CD14-positive monocyte (primary cell): ENCODE data around the gene THOC5. TPM values are rescaled to one million over a fixed set of nuclear protein-coding genes. Genes with fewer than 3 reads are reported as not detected.

Experiments used
- DNase-seq, 3 donors: peaks; one replicate each; pipeline ENCODE4 v3.0.0-alpha.2; 2011 to 2022
- H2AFZ ChIP-seq: 2 replicates; pipeline ENCODE4 v1.6.0; 2012; ENCODE audit warnings: mild to moderate bottlenecking, low read depth, low read length, inconsistent platforms; ENCODE audit not compliant: insufficient read depth, poor library complexity, severe bottlenecking
- H3K27ac ChIP-seq, 2 donors: 1 replicate in 1 of 2; 2 replicates in 1 of 2; pipeline ENCODE4 v1.5.1; 2012 to 2013; ENCODE audit warnings: low read length in 2 of 2, control low read depth in 1 of 2, inconsistent platforms in 1 of 2, low read depth in 1 of 2, mild to moderate bottlenecking in 1 of 2
- H3K27me3 ChIP-seq, 2 donors: one replicate each; pipeline versions ENCODE4 v1.6.0 to v1.6.1; 2011 to 2013; ENCODE audit warnings: low read length in 2 of 2; ENCODE audit not compliant: control insufficient read depth in 2 of 2, insufficient read depth in 2 of 2
- H3K36me3 ChIP-seq, 2 donors: replicated peaks in 1 of 2; 1 replicate in 1 of 2; 2 replicates in 1 of 2; pipeline versions ENCODE4 v1.5.1 to v1.6.1; 2012 to 2013; ENCODE audit warnings: low read length in 2 of 2, control low read depth in 1 of 2, inconsistent platforms in 1 of 2, mild to moderate bottlenecking in 1 of 2; ENCODE audit not compliant: insufficient read depth in 2 of 2, control insufficient read depth in 1 of 2
- H3K4me1 ChIP-seq, 2 donors: 1 replicate in 1 of 2; 2 replicates in 1 of 2; pipeline versions ENCODE4 v1.5.1 to v1.6.1; 2012 to 2013; ENCODE audit warnings: low read length in 2 of 2, control low read depth in 1 of 2, inconsistent platforms in 1 of 2, mild to moderate bottlenecking in 1 of 2, moderate library complexity in 1 of 2; ENCODE audit not compliant: insufficient read depth in 2 of 2, control insufficient read depth in 1 of 2
- H3K4me2 ChIP-seq: replicated peaks from 2 replicates; pipeline ENCODE3; 2012; ENCODE audit warnings: low read length, moderate library complexity, mild to moderate bottlenecking; ENCODE audit not compliant: poor library complexity, severe bottlenecking; ENCODE audit errors: extremely low read depth
- H3K4me3 ChIP-seq, 3 experiments: fragments of 200-600 bp in 1 of 3; sonication (generic) in 1 of 3; replicated peaks in 1 of 3; 1 replicate in 2 of 3; 2 replicates in 1 of 3; pipeline ENCODE4 v1.5.1; 2011 to 2013; ENCODE audit warnings: low read length in 3 of 3, mild to moderate bottlenecking in 3 of 3, control low read depth in 2 of 3, low read depth in 2 of 3, inconsistent platforms in 1 of 3, moderate library complexity in 1 of 3
- H3K79me2 ChIP-seq: 2 replicates; pipeline ENCODE4 v1.6.0; 2012; ENCODE audit warnings: mild to moderate bottlenecking, control low read depth, inconsistent platforms, low read length, moderate library complexity; ENCODE audit not compliant: insufficient read depth
- H3K9ac ChIP-seq: 2 replicates; pipeline ENCODE4 v1.6.0; 2017; ENCODE audit warnings: low read length, mild to moderate bottlenecking; ENCODE audit not compliant: insufficient read depth, poor library complexity, severe bottlenecking
- H3K9me3 ChIP-seq, 2 donors: replicated peaks in 1 of 2; 1 replicate in 1 of 2; 2 replicates in 1 of 2; pipeline versions ENCODE4 v1.5.1 to v1.6.1; 2012 to 2013; ENCODE audit warnings: low read length in 2 of 2, control low read depth in 1 of 2; ENCODE audit not compliant: control insufficient read depth in 1 of 2, insufficient read depth in 1 of 2
- H4K20me1 ChIP-seq: 2 replicates; pipeline ENCODE4 v1.6.0; 2012; ENCODE audit warnings: mild to moderate bottlenecking, low read length, control low read depth, moderate library complexity; ENCODE audit not compliant: insufficient read depth
- H3K27ac Mint-ChIP-seq, 7 donors: one replicate each; pipeline ENCODE4 v1.8.0; 2020; ENCODE audit warnings: mild to moderate bottlenecking in 7 of 7, mixed read lengths in 7 of 7, moderate library complexity in 6 of 7, inconsistent platforms in 2 of 7
- H3K27me3 Mint-ChIP-seq, 3 donors: one replicate each; pipeline ENCODE4 v1.8.0; 2021 to 2022; ENCODE audit warnings: low read depth in 3 of 3, mild to moderate bottlenecking in 3 of 3, mixed read lengths in 3 of 3, moderate library complexity in 3 of 3, inconsistent platforms in 1 of 3
- H3K36me3 Mint-ChIP-seq, 2 donors: one replicate each; pipeline ENCODE4 v1.8.0; 2020; ENCODE audit warnings: mixed read lengths in 2 of 2, inconsistent platforms in 1 of 2, mild to moderate bottlenecking in 1 of 2
- H3K4me1 Mint-ChIP-seq: one replicate; pipeline ENCODE4 v1.8.0; 2020; ENCODE audit warnings: mild to moderate bottlenecking, mixed read lengths
- H3K4me3 Mint-ChIP-seq, 2 donors: one replicate each; pipeline ENCODE4 v1.8.0; 2020; ENCODE audit warnings: mild to moderate bottlenecking in 2 of 2, mixed read lengths in 2 of 2, moderate library complexity in 1 of 2
- H3K9me3 Mint-ChIP-seq, 7 donors: one replicate each; pipeline ENCODE4 v1.8.0; 2020 to 2022; ENCODE audit warnings: mixed read lengths in 7 of 7, mild to moderate bottlenecking in 6 of 7, moderate library complexity in 6 of 7, inconsistent platforms in 2 of 7
- CTCF ChIP-seq: fragments of 200-600 bp; IDR thresholded peaks from one replicate; pipeline ENCODE4 v1.8.0; 2022; ENCODE audit warnings: antibody characterized with exemption, mild to moderate bottlenecking
- WGBS: methylation state at CpG from one replicate; pipeline ENCODE4 v1.1.5; 2013; ENCODE audit warnings: missing lambda C conversion rate; ENCODE audit not compliant: insufficient coverage; 5-methylcytosine and 5-hydroxymethylcytosine counted together
- intact Hi-C, 2 donors: fragments of 100-400 bp; cut with micrococcal nuclease; formaldehyde crosslinking; loops; one replicate each; pipeline versions ENCODE4 v1.15.0 to v1.15.1; 2023
- polyA plus RNA-seq, 3 donors: library from polyadenylated mRNA; depleted of rRNA in 1 of 3; unstranded in 2 of 3; stranded (reverse) in 1 of 3; fragments of 300-500 nt in 2 of 3; fragments of >200 nt in 1 of 3; fragmentation: Illumina TruSeq in 2 of 3; gene quantifications; 1 replicate in 2 of 3; 2 replicates in 1 of 3; pipeline ENCODE4 v1.2.3, GENCODE V29; 2012 to 2021

The THOC5 gene
- polyA plus RNA-seq, 3 donors = 19.6 to 29.9 (median 28.2) TPM

GRCh38 chr22:29536411-29536810, 17.1 kb downstream of the THOC5 start:
- no peaks in the 10 kb centered on the region for H3K27me3 Mint-ChIP-seq
- H3K9ac ChIP-seq = no peak overlapping the region
- H3K79me2 ChIP-seq = no peaks in the 10 kb centered on the region
- no peak overlapping the region for H3K27ac Mint-ChIP-seq
- H3K27me3 ChIP-seq = no peaks in the 10 kb centered on the region
- no peak overlapping the region for H2AFZ ChIP-seq
- no peak overlapping the region for H3K4me2 ChIP-seq
- H3K4me1 ChIP-seq = no peaks in the 10 kb centered on the region
- H3K9me3 Mint-ChIP-seq = peaks cover 0 to 6% (median 4%) of the 10 kb centered on the region in 7 donors
- H3K4me3 Mint-ChIP-seq = no peak overlapping the region
- intact Hi-C loops = no loop called here
- DNase-seq = no peak
- H3K9me3 ChIP-seq = no peaks in the 10 kb centered on the region
- no peak for TF ChIP-seq CTCF
- WGBS = 88% methylated on average over 1 of the region's 3 CpGs
- peaks cover 79 to 93% of the 10 kb centered on the region in 2 donors for H3K36me3 ChIP-seq
- no peak overlapping the region for H3K4me3 ChIP-seq
- no peak overlapping the region for H3K27ac ChIP-seq
- H3K4me1 Mint-ChIP-seq = no peaks in the 10 kb centered on the region
- peaks cover 76 to 95% of the 10 kb centered on the region in 2 donors for H3K36me3 Mint-ChIP-seq
- no peaks in the 10 kb centered on the region for H4K20me1 ChIP-seq

GRCh38 chr22:29531419-29531818, 22.1 kb downstream of the THOC5 start:
- no peak overlapping the region for H3K4me3 Mint-ChIP-seq
- Histone ChIP-seq H3K4me2 (no peak overlapping the region), H3K4me3 (no peak overlapping the region), H3K36me3 (peaks cover 84 to 96% of the 10 kb centered on the region in 2 donors), H2AFZ (no peak overlapping the region), H3K27me3 (no peaks in the 10 kb centered on the region), H3K9me3 (no peaks in the 10 kb centered on the region), H3K9ac (no peak overlapping the region), H4K20me1 (no peaks in the 10 kb centered on the region), H3K79me2 (no peaks in the 10 kb centered on the region), H3K27ac (no peak overlapping the region), H3K4me1 (no peaks in the 10 kb centered on the region)
- peaks cover 0 to 6% (median 4%) of the 10 kb centered on the region in 7 donors for H3K9me3 Mint-ChIP-seq
- intact Hi-C loops = no loop called here
- no peaks in the 10 kb centered on the region for H3K4me1 Mint-ChIP-seq
- peaks cover 88 to 98% of the 10 kb centered on the region in 2 donors for H3K36me3 Mint-ChIP-seq
- 96% methylated on average over 2 of the region's 4 CpGs for WGBS
- H3K27ac Mint-ChIP-seq = no peak overlapping the region
- DNase-seq = no peak
- no peak for TF ChIP-seq CTCF
- H3K27me3 Mint-ChIP-seq = no peaks in the 10 kb centered on the region
